Spleen (tissue), 11 donors: Measurements from ENCODE around the gene HNRNPK. TPM values are rescaled to one million over a fixed set of nuclear protein-coding genes. Genes with fewer than 3 reads are reported as not detected.
A peak's percentile ranks its signal among the peaks of the same experiment; 100 is the strongest.
"Not testable (repeated sequence)": the region's sequence is repeated elsewhere in the genome, so short reads cannot be mapped to it uniquely, and the experiment has no call there.

Experiments
- DNase-seq: peaks from one replicate; pipeline ENCODE4 v3.0.0-alpha.2; 2020
- H3K27ac ChIP-seq, 8 donors: fragments of 200-600 bp; sonication (generic) in 7 of 8; 1 replicate in 4 of 8; 2 replicates in 4 of 8; pipeline versions ENCODE4 v1.5.0 to v1.8.0; 2016 to 2021; ENCODE audit warnings: inconsistent platforms in 4 of 8, mild to moderate bottlenecking in 4 of 8, moderate library complexity in 1 of 8
- H3K27me3 ChIP-seq, 7 donors: fragments of 200-600 bp; sonication (generic) in 6 of 7; replicated peaks in 1 of 7; 1 replicate in 4 of 7; 2 replicates in 3 of 7; pipeline versions ENCODE4 v1.5.0 to v1.8.0; 2016 to 2021; ENCODE audit warnings: inconsistent platforms in 3 of 7, mild to moderate bottlenecking in 1 of 7
- H3K36me3 ChIP-seq, 6 donors: fragments of 200-600 bp; sonication (generic) in 5 of 6; 1 replicate in 4 of 6; 2 replicates in 2 of 6; pipeline versions ENCODE4 v1.5.0 to v1.8.0; 2016 to 2021; ENCODE audit warnings: inconsistent platforms in 2 of 6
- H3K4me1 ChIP-seq, 6 donors: fragments of 200-600 bp; sonication (generic) in 5 of 6; 1 replicate in 3 of 6; 2 replicates in 3 of 6; pipeline versions ENCODE4 v1.5.0 to v1.8.0; 2016 to 2021; ENCODE audit warnings: inconsistent platforms in 3 of 6
- H3K4me3 ChIP-seq, 8 donors: fragments of 200-600 bp; sonication (generic) in 7 of 8; 1 replicate in 4 of 8; 2 replicates in 4 of 8; pipeline versions ENCODE4 v1.5.0 to v1.8.0; 2016 to 2021; ENCODE audit warnings: inconsistent platforms in 4 of 8, mild to moderate bottlenecking in 4 of 8, moderate library complexity in 2 of 8
- H3K9me3 ChIP-seq, 8 donors: fragments of 200-600 bp; sonication (generic) in 7 of 8; 1 replicate in 4 of 8; 2 replicates in 4 of 8; pipeline versions ENCODE4 v1.5.0 to v1.8.0; 2016 to 2021; ENCODE audit warnings: inconsistent platforms in 4 of 8
- POLR2A ChIP-seq, 3 donors: fragments of 450-650 bp; IDR thresholded peaks; one replicate each; pipeline ENCODE4 v1.5.1; 2017; ENCODE audit warnings: antibody characterized with exemption in 3 of 3, mild to moderate bottlenecking in 1 of 3
- POLR2AphosphoS5 ChIP-seq, 3 donors: sonication (generic); formaldehyde crosslinking; IDR thresholded peaks; one replicate each; pipeline ENCODE4 v1.5.1; 2017; ENCODE audit warnings: antibody characterized with exemption in 3 of 3
- WGBS, 5 donors: extraction: QIAGEN DNeasy Blood & Tissue Kit in 3 of 5; methylation state at CpG; one replicate each; pipeline versions ENCODE4 v1.1.5 to v1.1.7; 2013 to 2018; 5-methylcytosine and 5-hydroxymethylcytosine counted together
- intact Hi-C: fragments of 100-400 bp; cut with DNase I; formaldehyde crosslinking; loops from one replicate; pipeline ENCODE4 v1.15.0; 2023; ENCODE audit warnings: low total_unique reads
- polyA plus RNA-seq, 3 donors: library from polyadenylated mRNA; stranded (reverse); fragments of 200-250 nt; gene quantifications; one replicate each; pipeline ENCODE4 v1.2.1, GENCODE V29; 2013
- total RNA-seq, 7 donors: library from RNA; depleted of rRNA in 3 of 7; stranded (reverse); fragments of >200 nt in 3 of 7; fragmentation: NEBNext Ultra II Directional in 4 of 7; extraction: Animal tissue kit (Norgen Biotek cat#: 25700) in 4 of 7; gene quantifications; one replicate each; pipeline versions ENCODE4 v1.1.0 to v1.2.1, GENCODE V29; 2016 to 2021
- TF ChIP-seq, protein P1 (sequence below), 11 experiments: fragments of 200-600 bp in 7 of 11; fragments of 450-650 bp in 4 of 11; sonication (generic) in 4 of 11; IDR thresholded peaks in 8 of 11; conservative IDR thresholded peaks in 3 of 11; 1 replicate in 7 of 11; 2 replicates in 4 of 11; pipeline versions ENCODE4 v1.4.0 to v1.8.0; 2016 to 2021; ENCODE audit warnings: antibody characterized with exemption in 11 of 11, inconsistent platforms in 4 of 11, mild to moderate bottlenecking in 1 of 11
- donor health status: healthy with polysubstance abuse.
- donor health status: DM: no; HTN: no; CAD: no; lungs with moderate emphysema.
- donor health status: DM: no; HTN: no; CAD: no.
- donor health status: Bipolar disorder and iron deficiency.
- donor health status: healthy.
- donor health status: DM: no; HTN: no; CAD: no.
- donor health status: DM: yes; HTN: yes; CAD: no.

HNRNPK gene
- total and polyA plus RNA-seq, 10 donors, result 245 to 543 (median 473) TPM

DNA sequence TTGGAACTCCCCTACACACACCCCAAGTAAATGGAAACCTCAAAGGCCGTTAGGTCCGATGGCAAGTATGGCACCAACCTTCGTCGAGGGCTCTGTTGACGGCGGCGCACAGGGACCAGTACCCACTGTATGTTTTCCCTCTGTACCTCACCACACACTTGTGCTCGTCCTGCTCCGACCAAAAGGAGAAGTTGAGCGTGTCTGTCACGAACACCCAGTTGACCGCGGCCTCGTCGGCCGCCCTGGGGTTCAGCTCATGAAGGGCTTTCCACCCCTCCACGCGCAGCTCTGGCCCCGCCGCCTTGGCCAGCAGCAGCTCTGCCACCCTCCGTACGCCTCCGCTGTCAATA is 24.0 kb downstream of the HNRNPK start:
- peak; percentile 92 for DNase-seq
- Histone ChIP-seq H3K4me1 (peaks cover 5 to 30% (median 16%) of the 10 kb centered on the region in 6 donors), H3K27me3 (no peaks in the 10 kb centered on the region), H3K4me3 (peak overlapping the region; percentile 50 to 82 (median 66)), H3K27ac (peak overlapping the region; percentile 84 to 95 (median 89)), H3K36me3 (peaks cover 0 to 37% (median 4%) of the 10 kb centered on the region in 6 donors), H3K9me3 (no peaks in the 10 kb centered on the region)
- no peak for TF ChIP-seq POLR2AphosphoS5 (IDR thresholded peaks at IDR 0.05)
- no peak for TF ChIP-seq POLR2A (IDR thresholded peaks at IDR 0.05)
- TF ChIP-seq, protein P1, sequence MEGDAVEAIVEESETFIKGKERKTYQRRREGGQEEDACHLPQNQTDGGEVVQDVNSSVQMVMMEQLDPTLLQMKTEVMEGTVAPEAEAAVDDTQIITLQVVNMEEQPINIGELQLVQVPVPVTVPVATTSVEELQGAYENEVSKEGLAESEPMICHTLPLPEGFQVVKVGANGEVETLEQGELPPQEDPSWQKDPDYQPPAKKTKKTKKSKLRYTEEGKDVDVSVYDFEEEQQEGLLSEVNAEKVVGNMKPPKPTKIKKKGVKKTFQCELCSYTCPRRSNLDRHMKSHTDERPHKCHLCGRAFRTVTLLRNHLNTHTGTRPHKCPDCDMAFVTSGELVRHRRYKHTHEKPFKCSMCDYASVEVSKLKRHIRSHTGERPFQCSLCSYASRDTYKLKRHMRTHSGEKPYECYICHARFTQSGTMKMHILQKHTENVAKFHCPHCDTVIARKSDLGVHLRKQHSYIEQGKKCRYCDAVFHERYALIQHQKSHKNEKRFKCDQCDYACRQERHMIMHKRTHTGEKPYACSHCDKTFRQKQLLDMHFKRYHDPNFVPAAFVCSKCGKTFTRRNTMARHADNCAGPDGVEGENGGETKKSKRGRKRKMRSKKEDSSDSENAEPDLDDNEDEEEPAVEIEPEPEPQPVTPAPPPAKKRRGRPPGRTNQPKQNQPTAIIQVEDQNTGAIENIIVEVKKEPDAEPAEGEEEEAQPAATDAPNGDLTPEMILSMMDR (IDR thresholded peaks at IDR 0.05 in 8 of 11, conservative IDR thresholded peaks at IDR 0.05 in 3 of 11), result no peak
- intact Hi-C loops, result no loop called here
- WGBS, 5 donors, result 4 to 15% (median 8%) methylated on average over 23 of the region's 23 CpGs

DNA sequence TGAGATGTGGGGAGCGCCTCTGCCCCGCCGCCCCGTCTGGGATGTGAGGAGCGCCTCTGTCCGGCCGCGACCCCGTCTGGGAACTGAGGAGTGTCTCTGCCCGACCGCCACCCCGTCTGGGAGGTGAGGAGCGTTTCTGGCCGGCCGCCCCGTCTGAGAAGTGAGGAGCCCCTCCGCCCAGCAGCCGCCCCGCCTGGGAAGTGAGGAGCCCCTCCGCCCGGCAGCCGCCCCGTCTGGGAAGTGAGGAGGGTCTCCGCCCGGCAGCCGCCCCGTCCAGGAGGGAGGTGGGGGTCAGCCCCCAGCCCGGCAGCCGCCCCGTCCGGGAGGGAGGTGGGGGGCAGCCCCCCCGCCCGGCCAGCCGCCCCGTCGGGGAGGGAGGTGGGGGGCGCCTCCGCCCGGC is 31.9 kb downstream of the HNRNPK start:
- H3K9me3 ChIP-seq, DNase-seq, intact Hi-C loops, H3K4me3 ChIP-seq, H3K4me1 ChIP-seq, H3K27me3 ChIP-seq, H3K27ac ChIP-seq: not testable (repeated sequence)
- H3K36me3 ChIP-seq, result peaks cover 0 to 93% (median 21%) of the 10 kb centered on the region in 6 donors
- WGBS, 5 donors, result 89 to 100% (median 98%) methylated on average over 9 to 36 of the region's 39 CpGs

DNA sequence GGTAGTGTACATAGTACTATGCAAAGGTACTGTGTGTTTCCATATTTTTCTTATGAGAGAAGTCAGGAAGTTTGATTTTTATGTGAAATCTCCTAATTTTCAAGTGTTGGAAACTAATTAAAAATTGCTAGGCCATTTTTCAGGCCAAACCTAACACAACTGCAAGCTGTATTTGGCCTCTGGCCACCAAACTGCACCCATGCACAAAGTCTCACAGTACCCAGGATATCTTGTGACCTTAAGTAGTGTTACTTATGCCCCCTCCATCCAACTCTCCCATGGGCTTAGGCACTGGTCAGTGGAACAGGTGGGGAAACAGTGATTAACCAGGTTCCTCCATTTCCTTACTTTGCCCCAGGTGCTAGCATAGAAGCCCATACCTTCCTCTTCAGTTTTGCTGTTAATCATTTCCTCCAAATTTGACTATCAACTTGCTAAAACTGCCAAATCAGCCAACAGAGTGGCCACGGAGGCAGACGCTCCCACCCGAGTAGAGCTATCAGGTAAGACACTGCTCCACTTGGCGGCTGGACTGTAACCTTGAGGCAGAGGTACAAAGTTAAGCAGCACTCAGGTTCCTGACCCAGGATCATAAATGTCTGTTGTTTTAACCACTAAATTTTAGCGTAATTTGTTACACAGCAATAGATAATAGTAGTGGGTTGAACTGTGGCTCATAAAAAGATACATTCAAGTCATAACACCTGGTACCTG is 39.3 kb downstream of the HNRNPK start:
- TF ChIP-seq, protein P1 (IDR thresholded peaks at IDR 0.05 in 8 of 11, conservative IDR thresholded peaks at IDR 0.05 in 3 of 11), result no peak
- no peak for TF ChIP-seq POLR2A (IDR thresholded peaks at IDR 0.05)
- TF ChIP-seq POLR2AphosphoS5 (IDR thresholded peaks at IDR 0.05), result no peak
- Histone ChIP-seq H3K4me3 (no peak overlapping the region), H3K36me3 (peaks cover 0 to 74% (median 29%) of the 10 kb centered on the region in 6 donors), H3K27ac (no peak overlapping the region), H3K27me3 (no peaks in the 10 kb centered on the region), H3K9me3 (no peaks in the 10 kb centered on the region), H3K4me1 (peaks cover 0 to 11% (median 5%) of the 10 kb centered on the region in 6 donors)
- intact Hi-C loops, result no loop called here
- no peak for DNase-seq
- WGBS, 5 donors, result 82 to 95% (median 88%) methylated on average over 5 of the region's 5 CpGs

DNA sequence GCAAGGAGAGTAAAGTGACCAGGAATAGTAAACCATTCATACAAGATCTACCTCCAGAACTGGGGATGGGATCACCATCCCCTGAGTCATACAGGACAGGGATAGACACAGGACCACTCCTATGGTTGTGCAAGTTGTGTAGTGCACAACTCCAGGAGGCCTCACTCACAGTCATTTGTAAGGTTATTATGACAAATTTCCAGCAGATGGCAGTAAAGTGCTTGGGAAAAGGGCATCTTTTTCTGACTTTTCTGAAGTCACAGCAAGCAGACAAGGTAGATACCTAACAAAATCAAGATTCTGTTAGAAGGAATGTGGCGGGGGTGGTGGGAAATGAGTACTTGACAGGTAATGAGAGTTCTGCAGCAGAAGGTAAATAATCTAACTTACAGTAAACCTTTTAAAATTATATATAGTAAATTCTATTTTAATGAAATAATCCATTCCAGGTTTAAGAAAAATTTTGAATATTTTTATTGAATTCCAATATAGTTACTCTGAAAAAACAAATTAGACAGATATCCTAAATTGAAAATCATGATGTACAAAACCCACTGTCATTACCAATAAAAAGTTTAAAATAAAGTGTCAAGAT is 42.1 kb downstream of the HNRNPK start:
- H3K36me3 ChIP-seq, result peaks cover 0 to 46% (median 19%) of the 10 kb centered on the region in 6 donors
- TF ChIP-seq, protein P1 (IDR thresholded peaks at IDR 0.05 in 8 of 11, conservative IDR thresholded peaks at IDR 0.05 in 3 of 11), result peak; percentile 53 to 85 (median 69)
- no peak for TF ChIP-seq POLR2AphosphoS5 (IDR thresholded peaks at IDR 0.05)
- WGBS, 5 donors, result 32 to 63% (median 42%) methylated on average over 1 of the region's 1 CpG
- DNase-seq, result no peak
- peaks cover 0 to 39% (median 7%) of the 10 kb centered on the region in 6 donors for H3K4me1 ChIP-seq
- no peak overlapping the region for H3K4me3 ChIP-seq
- no peaks in the 10 kb centered on the region for H3K9me3 ChIP-seq
- H3K27me3 ChIP-seq, result no peaks in the 10 kb centered on the region
- intact Hi-C loops, result loop anchor here (5.0 to 10.0 kb wide), 3 partner anchors 237 to 379 kb away; no protein-coding TSS in a partner anchor
- peak overlapping the region in 1 of 8 donors; percentile 22 for H3K27ac ChIP-seq
